Gastroesophageal sphincter (tissue), 4 donors: ENCODE results near the gene PCMT1. TPM values are rescaled to one million over a fixed set of nuclear protein-coding genes. Genes with fewer than 3 reads are reported as not detected.

Experiments
- ATAC-seq: fragments of 150-250 bp; one replicate; pipeline ENCODE4 v1.9.1; 2016; ENCODE audit warnings: mild to moderate bottlenecking, moderate library complexity
- H3K27ac ChIP-seq, 4 donors: fragments of 200-600 bp; sonication (generic) in 3 of 4; 1 replicate in 3 of 4; 2 replicates in 1 of 4; pipeline ENCODE4 v1.5.1; 2016 to 2019
- H3K27me3 ChIP-seq: fragments of 200-600 bp; sonication (generic); one replicate; pipeline ENCODE4 v1.5.1; 2019
- H3K36me3 ChIP-seq, 2 donors: fragments of 200-600 bp; sonication (generic); one replicate each; pipeline ENCODE4 v1.5.1; 2019; ENCODE audit warnings: control low read depth in 1 of 2
- H3K4me1 ChIP-seq, 3 donors: fragments of 200-600 bp; sonication (generic); 1 replicate in 2 of 3; 2 replicates in 1 of 3; pipeline ENCODE4 v1.5.1; 2016 to 2019; ENCODE audit warnings: control low read depth in 2 of 3
- H3K4me3 ChIP-seq, 2 donors: fragments of 200-600 bp; sonication (generic); one replicate each; pipeline ENCODE4 v1.5.1; 2019; ENCODE audit warnings: mild to moderate bottlenecking in 1 of 2, moderate library complexity in 1 of 2
- H3K9me3 ChIP-seq, 3 donors: fragments of 200-600 bp; sonication (generic); one replicate each; pipeline ENCODE4 v1.5.1; 2017 to 2019; ENCODE audit warnings: control low read depth in 2 of 3
- CTCF ChIP-seq, 4 experiments: fragments of 200-600 bp in 2 of 4; fragments of 450-650 bp in 2 of 4; sonication (generic) in 1 of 4; IDR thresholded peaks; one replicate each; pipeline ENCODE4 v1.5.1; 2017 to 2019; ENCODE audit warnings: antibody characterized with exemption in 4 of 4, mild to moderate bottlenecking in 2 of 4, moderate library complexity in 2 of 4
- EP300 ChIP-seq: sonication (generic); formaldehyde crosslinking; IDR thresholded peaks from one replicate; pipeline ENCODE4 v1.6.1; 2017; ENCODE audit warnings: antibody characterized with exemption, mild to moderate bottlenecking
- POLR2A ChIP-seq, 2 donors: fragments of 450-650 bp; IDR thresholded peaks; one replicate each; pipeline ENCODE4 v1.6.1; 2017; ENCODE audit warnings: antibody characterized with exemption in 2 of 2, mild to moderate bottlenecking in 2 of 2, moderate library complexity in 1 of 2
- POLR2AphosphoS5 ChIP-seq: sonication (generic); formaldehyde crosslinking; IDR thresholded peaks from one replicate; pipeline ENCODE4 v1.6.1; 2017; ENCODE audit warnings: antibody characterized with exemption
- WGBS, 2 donors: methylation state at CpG; one replicate each; pipeline ENCODE4 v1.1.5; 2018; ENCODE audit warnings: low coverage in 1 of 2; 5-methylcytosine and 5-hydroxymethylcytosine counted together
- total RNA-seq, 4 donors: library from RNA; depleted of rRNA; stranded (reverse); fragments of >200 nt; gene quantifications; one replicate each; pipeline ENCODE4 v1.1.0, GENCODE V29; 2016

PCMT1 gene
- total RNA-seq, 4 donors from 2014 or later, result 105 to 140 (median 120) TPM

- Histone ChIP-seq H3K4me3 (no peak overlapping the region), H3K27me3 (no peaks in the 10 kb centered on the region), H3K27ac (no peak overlapping the region), H3K9me3 (no peaks in the 10 kb centered on the region), H3K4me1 (no peaks in the 10 kb centered on the region), H3K36me3 (peaks cover 0 to 50% of the 10 kb centered on the region in 2 donors)
- no peak for ATAC-seq
- WGBS, 2 donors, result 80 to 100% methylated on average over 1 of the region's 1 CpG
- no peak for TF ChIP-seq POLR2AphosphoS5
- TF ChIP-seq EP300, result no peak
- TF ChIP-seq POLR2A (IDR thresholded peaks at IDR 0.05), result no peak
- TF ChIP-seq CTCF (IDR thresholded peaks at IDR 0.05), result no peak
Observed at GRCh38 chr6:149821492-149821891, 72.0 kb downstream of the PCMT1 start.

GRCh38 chr6:149823013-149823412 is 73.5 kb downstream of the PCMT1 start:
- Histone ChIP-seq H3K4me3 (no peak overlapping the region), H3K27ac (no peak overlapping the region), H3K9me3 (no peaks in the 10 kb centered on the region), H3K4me1 (no peaks in the 10 kb centered on the region), H3K36me3 (peaks cover 0 to 54% of the 10 kb centered on the region in 2 donors), H3K27me3 (no peaks in the 10 kb centered on the region)
- no peak for ATAC-seq
- TF ChIP-seq POLR2AphosphoS5 (no peak), POLR2A (IDR thresholded peaks at IDR 0.05) (no peak), CTCF (IDR thresholded peaks at IDR 0.05) (no peak), EP300 (no peak)
- 57 to 67% methylated on average over 1 to 4 of the region's 4 CpGs for WGBS, 2 donors

GRCh38 chr6:149825292-149825691 is 75.8 kb downstream of the PCMT1 start:
- 80 to 85% methylated on average over 2 to 3 of the region's 4 CpGs for whole genome bisulfite sequencing, 2 donors
- no peak for TF ChIP-seq CTCF (IDR thresholded peaks at IDR 0.05)
- no peak for TF ChIP-seq EP300
- no peak for TF ChIP-seq POLR2A (IDR thresholded peaks at IDR 0.05)
- no peak for TF ChIP-seq POLR2AphosphoS5
- no peak overlapping the region for H3K27ac ChIP-seq
- peaks cover 0 to 61% of the 10 kb centered on the region in 2 donors for H3K36me3 ChIP-seq
- no peaks in the 10 kb centered on the region for H3K9me3 ChIP-seq
- ATAC-seq, result no peak
- no peak overlapping the region for H3K4me3 ChIP-seq
- no peaks in the 10 kb centered on the region for H3K27me3 ChIP-seq
- no peaks in the 10 kb centered on the region for H3K4me1 ChIP-seq

GRCh38 chr6:149830731-149831307 is 81.3 kb downstream of the PCMT1 start:
- no peak for ATAC-seq
- 74 to 87% methylated on average over 5 to 7 of the region's 7 CpGs for WGBS, 2 donors
- Histone ChIP-seq H3K4me1 (no peaks in the 10 kb centered on the region), H3K4me3 (peak overlapping the region in 1 of 2 donors; percentile 15), H3K27ac (no peak overlapping the region), H3K36me3 (peaks cover 0 to 51% of the 10 kb centered on the region in 2 donors), H3K9me3 (no peaks in the 10 kb centered on the region), H3K27me3 (no peaks in the 10 kb centered on the region)
- TF ChIP-seq EP300 (no peak), CTCF (IDR thresholded peaks at IDR 0.05) (no peak), POLR2AphosphoS5 (no peak), POLR2A (IDR thresholded peaks at IDR 0.05) (no peak)

GRCh38 chr6:149831308-149831820 is 81.8 kb downstream of the PCMT1 start:
- 71 to 100% methylated on average over 1 to 4 of the region's 6 CpGs for WGBS, 2 donors
- no peaks in the 10 kb centered on the region for H3K9me3 ChIP-seq
- H3K4me3 ChIP-seq, result peak overlapping the region in 1 of 2 donors; percentile 15
- H3K27ac ChIP-seq, result no peak overlapping the region
- no peak for ATAC-seq
- H3K4me1 ChIP-seq, result no peaks in the 10 kb centered on the region
- no peaks in the 10 kb centered on the region for H3K27me3 ChIP-seq
- TF ChIP-seq EP300 (no peak), POLR2AphosphoS5 (no peak), CTCF (IDR thresholded peaks at IDR 0.05) (no peak), POLR2A (IDR thresholded peaks at IDR 0.05) (no peak)
- peaks cover 0 to 52% of the 10 kb centered on the region in 2 donors for H3K36me3 ChIP-seq
